Measurements from ENCODE around the gene NEGR1.

NEGR1 gene

DNA sequence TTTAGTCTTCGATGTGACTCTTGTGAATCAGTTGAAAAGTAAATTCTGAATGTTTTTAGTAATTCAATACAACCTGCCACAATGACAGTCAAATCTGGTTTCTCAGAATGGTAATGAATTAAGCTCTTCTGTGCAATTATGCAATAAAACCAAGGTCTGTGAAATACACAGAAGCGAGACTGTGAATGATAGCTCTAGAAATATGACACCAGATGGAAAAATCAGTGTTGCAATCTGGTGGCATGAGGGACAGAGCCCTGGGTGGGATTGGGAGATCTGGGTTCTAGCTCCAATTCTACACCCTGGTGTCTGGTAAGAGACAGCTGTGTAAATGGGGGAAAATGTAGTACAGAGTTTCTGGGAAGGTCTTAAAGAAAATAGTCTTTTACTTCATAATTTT, 615.1 kb downstream of the NEGR1 start:
- peak; percentile 93 for DNase-seq

DNA sequence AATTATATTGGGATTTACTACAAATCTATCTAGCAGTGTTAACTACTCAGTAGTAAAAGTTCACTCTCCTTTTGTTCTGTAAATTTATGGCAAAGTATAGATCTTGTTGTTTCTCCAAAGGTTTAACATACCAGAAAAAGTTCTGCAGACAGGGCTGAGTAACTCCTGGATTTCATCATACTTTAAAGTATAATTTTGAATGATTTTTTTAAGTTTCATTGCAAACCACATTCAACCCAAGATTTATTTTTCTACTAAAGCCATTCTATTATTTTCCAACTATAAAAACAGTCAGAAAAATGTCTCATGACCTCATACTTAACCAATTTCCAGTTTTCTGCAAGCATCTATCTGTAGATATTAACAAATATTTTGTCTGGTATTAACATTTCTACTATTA, 615.7 kb downstream of the NEGR1 start:
- no peak for DNase-seq

DNA sequence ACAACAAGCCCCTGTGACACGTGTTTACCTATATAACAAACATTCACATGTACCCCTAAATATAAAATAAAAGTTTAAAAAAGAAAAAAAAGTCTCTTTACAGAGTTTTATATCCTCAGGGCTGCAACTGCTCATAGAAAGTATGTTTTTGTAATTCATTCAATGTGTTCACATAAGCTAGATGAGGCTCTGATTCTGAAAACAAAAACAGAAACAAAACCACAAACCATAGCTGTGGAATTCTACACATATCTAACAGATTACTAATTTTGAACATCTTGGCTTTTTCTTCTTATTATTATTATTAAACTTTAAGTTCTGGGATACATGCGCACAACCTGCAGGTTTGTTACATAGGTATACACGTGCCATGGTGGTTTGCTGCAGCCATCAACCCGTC, 621.9 kb downstream of the NEGR1 start:
- DNase-seq, result no peak

DNA sequence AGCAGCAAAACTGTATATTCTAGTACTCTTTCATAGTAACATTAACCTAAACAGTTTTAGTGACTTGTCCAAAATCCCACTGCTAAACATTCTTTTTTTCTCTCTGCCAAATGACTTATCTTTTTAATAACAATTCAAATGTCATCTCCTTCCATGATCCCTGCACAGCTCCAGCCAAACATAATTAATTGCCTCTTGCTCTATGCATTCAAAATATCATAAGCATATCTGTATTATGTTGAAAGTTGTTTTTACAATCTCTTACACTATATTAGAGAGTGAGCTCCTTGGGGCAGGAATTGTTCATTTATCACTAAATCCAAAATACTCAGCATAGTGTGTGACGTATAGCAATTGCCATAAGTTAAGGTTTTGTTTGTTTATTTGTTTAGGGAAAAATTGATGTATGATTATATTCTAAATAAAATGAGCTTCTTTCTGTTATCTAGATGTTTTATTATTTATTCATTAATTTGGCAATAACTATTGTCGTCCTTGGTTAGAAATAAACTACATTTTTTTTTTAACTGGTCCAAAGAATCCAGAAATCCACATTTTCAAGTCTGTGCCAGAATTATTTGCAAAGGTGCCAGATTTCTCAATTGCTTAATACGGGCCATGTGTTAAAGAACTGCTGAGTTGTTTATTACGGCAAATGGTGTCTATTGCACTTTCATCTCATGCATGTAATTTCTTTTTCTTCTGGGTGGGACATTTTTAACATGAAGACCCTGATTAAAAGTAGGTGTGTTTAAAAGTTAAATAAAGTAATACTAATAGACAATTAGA, 624.3 kb downstream of the NEGR1 start:
- no peak for DNase-seq

DNA sequence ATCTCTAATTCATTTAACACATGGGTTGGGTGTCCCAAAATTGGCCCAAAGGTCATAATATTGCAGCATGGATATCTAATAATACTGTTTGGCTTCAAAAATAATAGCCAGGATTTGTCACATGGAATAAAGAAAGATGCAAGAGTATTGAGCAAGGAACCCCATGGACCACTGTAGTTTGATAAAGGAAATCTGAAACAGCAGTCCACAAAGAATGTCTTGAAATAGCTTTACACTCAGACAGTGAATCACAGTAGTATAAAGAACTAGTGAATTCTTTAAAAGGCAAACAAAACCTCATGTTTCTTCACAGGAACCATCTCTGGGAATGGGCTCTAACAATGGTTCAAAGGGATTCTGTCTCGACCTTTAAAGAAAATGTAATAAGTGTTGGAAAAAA, 625.4 kb downstream of the NEGR1 start:
- DNase-seq, result no peak

DNA sequence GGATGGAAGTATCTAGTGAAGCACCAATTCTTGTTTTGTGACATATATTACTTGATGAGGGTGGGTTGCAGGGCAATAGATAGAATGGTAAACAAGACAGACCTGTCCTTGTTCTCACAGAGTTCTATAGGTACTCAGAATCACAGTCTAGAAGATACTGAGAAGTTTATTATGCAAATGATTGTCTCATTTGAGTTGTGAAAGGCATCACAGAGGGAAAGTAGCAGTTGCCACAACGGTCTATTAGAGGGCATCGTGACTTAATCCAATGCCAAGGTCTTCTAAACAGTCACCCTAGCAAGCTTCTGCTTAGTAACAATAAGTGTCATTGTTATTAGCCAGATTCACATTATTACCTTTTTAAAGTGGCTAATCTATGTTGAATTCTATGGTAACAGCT, 626.7 kb downstream of the NEGR1 start:
- DNase-seq, result no peak

DNA sequence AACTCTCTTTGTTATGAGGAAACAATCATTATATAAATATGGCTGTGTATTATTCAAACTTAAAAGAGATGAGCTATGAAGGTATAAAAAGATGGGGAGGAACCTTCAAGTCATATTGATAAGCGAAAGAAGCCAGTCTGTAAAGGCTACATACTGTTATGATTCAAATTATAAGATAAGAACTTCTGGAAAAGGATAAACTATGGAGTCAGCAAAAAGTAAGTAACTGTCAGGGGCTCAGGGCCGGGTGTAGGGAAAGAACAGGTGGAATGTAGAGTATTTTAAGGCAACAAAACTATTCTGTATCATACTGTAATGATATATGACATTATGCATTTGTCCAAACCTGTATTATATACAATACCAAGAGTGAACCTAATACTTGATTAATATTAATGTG, 628.4 kb downstream of the NEGR1 start:
- no peak for DNase-seq

DNA sequence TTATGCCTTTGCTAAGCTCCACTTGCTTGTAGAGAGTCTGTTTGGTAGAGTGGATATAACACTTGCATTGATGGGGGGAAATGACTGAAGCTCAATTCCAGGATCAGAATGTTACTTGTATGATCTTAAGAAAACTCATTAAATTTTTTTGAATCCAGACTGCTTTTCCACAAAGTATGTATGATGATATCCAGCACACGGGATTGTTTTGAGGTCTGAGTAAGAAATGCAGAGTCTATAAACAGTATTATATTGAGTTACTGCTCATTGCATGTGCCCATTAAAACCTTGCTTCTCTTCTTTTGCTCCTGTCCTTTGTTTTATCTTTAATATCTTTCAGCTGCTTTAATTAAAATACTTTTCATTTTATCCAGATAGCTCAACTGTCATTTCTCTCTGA, 631.1 kb downstream of the NEGR1 start:
- no peak for DNase-seq

DNA sequence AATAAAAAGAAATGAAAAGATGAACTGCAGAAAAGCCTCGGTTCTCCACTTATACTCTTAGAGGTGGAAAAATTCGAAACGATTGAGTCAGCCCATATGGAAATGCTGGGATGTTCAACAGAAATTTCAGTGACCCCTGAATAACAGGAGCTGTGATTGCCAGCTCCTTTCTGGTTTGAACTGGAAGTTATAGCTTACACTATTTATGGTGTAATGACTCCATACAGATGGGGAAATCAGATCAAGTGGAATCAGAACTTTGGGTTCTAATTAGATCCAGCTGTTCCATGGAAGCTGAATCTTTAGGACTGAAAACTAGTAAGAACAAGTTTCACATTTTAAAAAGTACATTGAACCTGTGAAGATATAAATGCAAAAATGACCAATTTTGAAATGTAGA, 632.2 kb downstream of the NEGR1 start:
- DNase-seq, result no peak

DNA sequence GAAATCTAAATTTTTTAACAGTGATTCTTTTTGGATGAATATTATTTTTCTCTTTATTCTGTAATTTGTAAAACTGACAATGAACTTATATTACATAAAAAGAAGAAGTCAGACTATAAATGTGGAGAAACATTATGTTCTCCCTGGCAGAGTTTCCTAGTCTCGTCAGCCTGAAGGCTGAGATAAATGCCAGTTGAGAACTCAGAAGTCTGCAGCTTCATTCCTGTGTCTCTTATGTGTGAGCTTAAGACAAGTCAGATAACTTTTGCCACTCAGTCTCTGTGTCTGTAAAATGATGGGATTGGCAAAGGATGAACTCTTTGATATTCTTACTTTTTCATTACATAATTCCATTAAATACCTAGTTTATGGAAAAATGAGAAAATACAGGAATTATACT, 632.7 kb downstream of the NEGR1 start:
- no peak for DNase-seq

DNA sequence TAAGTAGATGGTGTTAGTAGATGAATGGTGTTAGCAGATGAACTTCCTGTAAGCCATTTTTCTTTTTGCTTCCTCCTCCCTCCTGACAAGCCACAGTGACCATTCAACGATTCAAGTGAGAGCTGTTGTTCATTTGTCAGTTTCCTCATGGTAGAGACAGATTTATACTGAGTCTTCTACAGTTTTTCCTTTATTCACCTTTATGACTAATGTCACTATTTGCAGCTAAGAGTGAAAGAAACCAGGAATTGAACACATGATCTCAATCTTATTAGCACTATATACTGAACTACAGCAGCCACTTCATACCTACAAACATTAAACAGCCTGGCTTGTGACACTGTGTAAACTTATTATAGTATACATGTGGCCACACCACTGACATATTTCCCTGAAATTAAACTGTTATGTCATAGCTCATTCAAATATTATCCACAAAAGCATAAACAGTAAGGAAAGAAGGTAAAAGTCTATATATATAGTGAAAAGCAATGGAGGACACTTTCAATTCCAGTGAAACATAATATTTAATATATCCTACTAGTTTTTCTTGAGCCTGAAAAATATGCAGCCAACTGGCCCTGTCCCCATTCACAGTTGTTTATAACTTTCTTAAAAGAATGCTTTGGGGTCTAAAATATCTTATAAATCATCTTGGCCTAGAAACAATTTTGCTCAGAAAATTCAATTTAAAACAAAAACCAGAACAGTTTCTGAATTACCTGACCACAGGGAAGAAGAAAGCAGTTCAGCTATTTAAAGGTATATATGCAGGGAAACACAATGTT, 634.6 kb downstream of the NEGR1 start:
- no peak for DNase-seq

DNA sequence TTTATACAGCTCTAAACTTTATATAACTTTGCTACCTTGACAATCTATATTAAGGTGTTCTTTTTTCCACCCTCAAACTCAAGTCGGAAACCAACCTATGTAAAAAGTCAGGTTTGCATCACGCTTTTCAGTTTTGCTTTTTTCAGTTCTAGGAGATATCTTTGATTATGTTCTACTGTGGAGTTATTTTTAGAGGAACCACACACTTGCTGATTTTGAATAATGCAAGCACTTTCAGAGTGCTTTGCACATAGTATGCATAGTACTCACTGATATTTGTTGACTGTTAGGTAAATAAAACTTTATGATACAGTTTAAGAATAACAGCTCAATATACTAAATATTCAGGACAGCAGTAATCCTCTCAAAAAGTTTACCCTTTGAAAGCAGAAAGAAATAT, 637.3 kb downstream of the NEGR1 start:
- DNase-seq, result no peak

DNA sequence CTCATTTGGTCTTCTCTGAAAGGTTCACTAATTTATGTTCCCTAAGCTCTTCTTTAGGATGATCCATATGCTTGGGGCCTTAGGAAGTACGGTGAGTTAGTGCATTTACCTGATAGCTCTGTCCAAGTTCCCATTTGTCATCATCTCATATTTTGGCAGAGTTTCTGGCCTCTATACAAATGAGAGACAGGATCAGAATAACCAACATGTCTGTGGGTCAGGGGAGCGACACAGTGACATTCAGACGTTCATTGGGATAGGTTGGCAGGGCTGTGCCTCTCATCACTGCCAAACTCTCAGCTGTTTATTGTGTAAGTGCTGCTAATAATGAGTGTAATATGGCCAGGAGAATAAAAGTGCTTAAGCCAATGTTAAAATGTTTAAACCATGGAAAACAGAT, 640.4 kb downstream of the NEGR1 start:
- DNase-seq, result no peak

DNA sequence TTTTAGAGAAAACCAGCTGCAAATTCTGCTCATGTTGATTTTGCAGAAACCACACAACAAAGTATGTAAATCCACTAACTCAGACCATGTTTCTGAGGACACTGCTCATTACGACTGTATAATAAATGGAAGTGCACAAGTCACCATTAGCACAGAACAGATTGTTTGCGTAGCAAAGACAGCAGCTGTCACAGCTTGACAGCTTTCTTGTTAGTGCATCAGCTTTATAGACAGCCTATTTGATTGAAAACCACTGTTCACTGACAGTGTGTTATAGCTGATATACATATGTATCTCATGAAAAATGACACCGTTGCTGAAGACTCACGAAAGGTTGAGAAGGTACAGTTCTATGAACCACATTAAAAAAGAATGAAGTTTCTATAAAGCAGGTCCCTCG, 641.3 kb downstream of the NEGR1 start:
- peak; percentile 92 for DNase-seq

DNA sequence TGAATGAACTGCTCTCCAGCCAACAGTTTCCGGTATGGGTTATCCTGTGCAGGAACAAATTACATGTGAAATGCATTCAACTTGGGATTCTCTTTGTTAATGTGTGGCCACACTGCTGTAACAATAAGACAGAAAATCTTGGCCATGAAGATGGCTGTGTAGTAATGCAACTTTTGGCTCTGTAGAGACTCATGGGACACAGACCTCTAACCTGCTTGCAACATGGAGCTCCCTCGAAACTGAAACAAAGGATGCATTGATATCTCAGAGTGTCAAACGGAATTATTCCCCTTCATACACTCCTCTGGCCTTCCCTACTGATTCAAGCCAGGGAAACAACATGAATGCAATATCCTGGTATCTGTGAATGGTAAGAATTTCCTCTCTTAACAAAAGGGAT, 642.2 kb downstream of the NEGR1 start:
- peak; percentile 18 for DNase-seq

DNA sequence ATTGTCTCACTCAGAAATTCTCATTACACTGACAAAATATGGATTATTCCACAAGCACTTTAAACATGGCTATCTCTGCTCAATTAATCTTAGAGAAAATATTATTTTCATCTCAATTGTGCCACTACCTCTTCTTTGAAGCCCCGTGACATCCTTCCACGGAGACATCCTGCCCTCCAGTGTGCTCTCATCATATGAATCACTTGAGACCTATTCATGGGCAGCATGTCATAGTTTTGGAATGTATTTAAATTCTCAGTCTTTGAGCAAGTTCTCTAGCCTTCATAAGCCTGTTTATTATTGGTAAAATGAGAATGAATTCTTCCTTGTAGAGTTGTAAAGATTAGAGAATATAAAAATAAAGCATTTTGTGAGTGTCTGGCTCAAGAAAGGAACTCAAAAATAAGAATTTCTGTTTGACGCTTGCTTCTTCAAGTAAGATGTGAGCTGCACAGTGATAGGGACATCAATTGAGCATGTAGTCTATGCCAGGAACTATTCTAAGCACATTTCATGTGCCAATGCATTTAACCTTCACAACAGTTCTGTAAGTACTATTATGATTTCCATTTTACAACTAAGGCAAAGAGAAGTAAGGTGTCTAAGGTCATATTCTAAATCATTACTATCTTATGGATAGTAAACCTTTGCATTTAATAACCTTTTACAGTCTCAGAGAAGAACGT, 644.1 kb downstream of the NEGR1 start:
- DNase-seq, result no peak

DNA sequence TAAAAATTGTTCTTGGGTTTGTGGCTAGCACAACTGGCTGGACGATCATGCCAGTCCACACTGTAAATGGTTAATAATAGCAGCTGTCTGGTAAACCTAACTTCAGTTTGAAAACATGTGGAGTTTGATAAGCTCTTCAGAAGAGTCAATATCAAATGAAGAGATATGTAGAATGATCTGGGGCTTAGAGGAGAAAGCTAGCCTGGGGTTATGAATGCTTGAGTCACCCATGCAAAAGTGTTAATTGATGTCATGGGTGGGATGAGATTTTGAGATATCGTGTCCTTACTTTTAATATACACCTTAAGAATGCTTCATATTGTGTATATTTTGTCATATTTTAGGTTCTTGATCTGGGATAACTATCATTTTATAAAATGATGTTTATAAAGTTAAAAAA, 646.8 kb downstream of the NEGR1 start:
- no peak for DNase-seq

DNA sequence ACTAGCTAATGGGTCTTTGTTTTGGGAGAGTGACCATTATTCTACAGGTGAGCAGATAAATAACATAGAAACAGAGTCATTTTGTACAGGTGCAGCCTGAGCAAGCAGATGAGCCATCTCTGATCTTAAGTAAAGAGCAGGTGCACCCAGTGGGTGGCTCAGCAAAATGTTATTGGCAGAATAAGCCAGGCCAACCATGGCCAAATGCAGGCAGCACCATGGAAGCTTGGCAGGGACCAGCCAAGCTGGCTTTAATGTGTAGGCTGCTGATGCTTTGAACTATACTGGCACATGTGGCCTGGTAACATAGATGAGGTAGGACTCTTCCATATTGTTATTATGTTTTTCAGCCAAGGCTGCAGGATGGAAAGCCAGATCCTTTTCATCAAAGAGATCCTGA, 648.2 kb downstream of the NEGR1 start:
- DNase-seq, result peak; percentile 99

DNA sequence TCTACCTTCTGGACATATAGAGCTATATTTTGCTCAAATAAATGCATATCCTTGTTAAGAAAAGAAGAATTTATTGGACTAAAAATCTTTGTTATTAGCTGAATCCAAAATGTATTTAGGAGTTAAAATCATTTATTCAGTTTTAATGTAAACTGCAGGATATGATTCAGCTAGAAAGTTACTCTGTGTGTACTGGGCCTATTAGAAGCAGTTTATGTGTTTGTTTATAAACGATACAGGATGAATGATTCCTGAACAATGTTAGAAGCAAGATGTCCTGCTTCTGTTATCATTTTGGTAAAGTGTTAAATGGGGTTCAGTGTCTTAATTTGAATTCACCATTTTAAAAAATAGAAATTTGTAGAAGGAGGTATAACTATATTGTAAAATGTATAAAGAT, 652.3 kb downstream of the NEGR1 start:
- no peak for DNase-seq

DNA sequence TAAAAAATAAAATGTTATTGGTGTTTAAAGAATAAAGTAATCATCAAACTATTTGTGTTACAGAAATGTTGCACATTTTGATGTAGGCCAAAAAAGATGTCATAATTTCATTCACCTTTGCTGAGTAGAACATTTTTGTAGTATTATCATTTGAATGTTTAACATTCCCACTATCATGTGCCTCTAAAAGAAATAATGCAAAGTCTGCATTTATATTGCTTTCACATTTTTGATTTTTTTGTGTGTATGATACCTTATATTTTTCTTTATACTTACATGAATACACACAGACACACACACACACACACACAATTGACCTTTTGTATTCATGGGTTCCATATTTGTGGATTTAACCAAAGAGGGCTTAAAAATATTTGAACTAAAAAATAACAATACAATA, 657.3 kb downstream of the NEGR1 start:
- no peak for DNase-seq

DNA sequence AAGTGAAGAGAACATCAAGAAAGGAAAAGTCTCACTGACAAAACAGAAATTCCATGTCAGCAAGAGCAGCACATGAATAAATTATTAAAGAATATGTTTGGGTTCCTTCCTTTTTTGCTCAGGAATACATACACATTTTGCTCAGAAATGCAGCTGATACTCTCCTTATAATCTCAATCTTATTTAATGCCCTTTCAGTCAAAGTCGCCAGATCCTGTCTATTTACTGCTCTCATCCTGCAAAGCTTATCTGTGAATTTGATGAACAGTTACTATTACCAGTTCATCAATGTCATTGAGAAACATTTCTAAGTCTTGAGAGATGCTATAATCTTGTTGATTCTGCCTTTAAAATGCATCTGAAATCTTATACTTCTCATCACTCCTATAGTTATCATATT, 658.5 kb downstream of the NEGR1 start:
- no peak for DNase-seq

DNA sequence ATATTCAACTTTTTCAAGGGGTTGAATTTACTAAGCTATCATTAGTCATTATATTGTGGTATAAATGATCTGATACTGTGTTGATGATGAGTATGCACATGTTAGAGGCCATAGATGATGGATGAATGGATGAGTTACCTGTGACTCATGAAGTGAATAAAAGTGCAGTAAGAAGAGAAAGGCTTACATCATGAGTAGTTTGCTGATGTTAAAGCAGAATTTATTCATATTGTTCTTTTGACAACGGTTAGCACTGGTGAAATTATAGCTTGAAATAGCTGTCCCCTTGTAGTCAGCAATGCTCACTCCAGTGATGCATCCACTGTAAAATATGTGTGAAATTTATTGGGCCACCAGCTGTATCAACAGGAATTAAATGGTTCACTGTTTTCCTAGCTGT, 660.6 kb downstream of the NEGR1 start:
- peak; percentile 40 for DNase-seq

DNA sequence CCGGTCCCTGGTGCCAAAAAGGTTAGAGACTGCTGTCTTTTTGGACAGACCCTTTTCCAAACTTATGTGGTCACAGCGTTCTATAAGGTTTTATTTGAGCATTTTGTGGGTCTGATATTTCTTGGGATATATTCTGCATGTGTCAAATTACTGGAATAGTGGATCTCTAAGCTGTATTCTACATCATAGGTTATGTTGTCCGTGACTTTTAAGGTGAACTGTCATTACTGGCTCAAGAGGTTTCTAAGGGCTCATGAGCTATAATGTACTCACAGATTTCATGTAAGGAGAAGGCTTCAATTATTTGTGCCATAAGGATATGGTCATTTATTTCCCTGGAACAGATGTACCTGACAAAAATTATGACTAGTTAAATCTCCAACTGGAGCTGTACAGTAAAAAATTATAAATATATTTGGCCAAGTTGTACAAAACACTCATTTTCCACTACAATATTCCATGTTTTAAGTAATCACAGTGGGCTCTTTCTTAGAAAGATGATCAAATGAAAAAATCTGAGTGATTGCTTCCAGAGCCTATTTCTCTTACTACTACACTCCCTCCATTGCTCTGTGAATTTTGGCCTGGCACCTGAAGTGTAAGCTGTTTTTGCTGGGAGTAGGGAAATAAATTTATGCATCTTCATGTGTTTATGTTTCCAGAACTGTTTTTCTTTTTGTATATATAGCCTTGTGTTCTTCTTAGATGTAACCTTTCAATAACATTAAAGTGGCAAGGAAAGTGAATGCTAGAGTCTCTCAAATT, 663.4 kb downstream of the NEGR1 start:
- no peak for DNase-seq
